D721Med (cell line): ENCODE data around the gene AGAP1.

Source experiments
- DNase-seq: peaks from one replicate; pipeline ENCODE4 v3.0.0; 2011; ENCODE audit warnings: low spot score; ENCODE audit not compliant: insufficient read length
- FAIRE-seq: peaks from 2 replicates; lab custom pipeline; 2011; peaks lifted over from hg19 to GRCh38; lab: Jason Lieb, UNC
- TF ChIP-seq, protein P1 (sequence below): IDR thresholded peaks from 2 replicates; pipeline ENCODE4 v1.5.1; 2012; ENCODE audit warnings: mild to moderate bottlenecking, control low read depth; ENCODE audit not compliant: insufficient read depth; ENCODE audit errors: missing control alignments

AGAP1 gene

DNA sequence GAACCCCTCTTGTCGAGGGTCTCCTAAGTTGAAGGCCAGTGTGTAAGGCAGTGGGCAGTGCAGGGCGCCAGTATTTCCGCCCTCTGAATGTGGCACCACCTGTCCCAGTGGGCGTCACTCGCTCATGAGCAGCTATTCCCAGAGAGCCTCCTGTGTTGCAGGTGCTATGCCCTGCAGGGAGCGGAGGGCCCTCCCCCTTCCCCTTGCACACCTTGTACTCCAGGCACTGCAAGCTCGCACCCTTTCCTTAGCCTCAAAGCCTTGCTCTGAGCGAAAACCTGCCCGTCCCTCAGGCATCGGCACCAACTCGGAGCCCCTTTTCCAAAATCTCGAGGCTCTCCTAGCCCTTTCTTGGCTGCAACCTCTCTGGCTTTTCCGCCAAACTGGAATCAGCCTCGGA is 282.7 kb downstream of the AGAP1 start:
- DNase-seq, result no peak
- TF ChIP-seq, protein P1, sequence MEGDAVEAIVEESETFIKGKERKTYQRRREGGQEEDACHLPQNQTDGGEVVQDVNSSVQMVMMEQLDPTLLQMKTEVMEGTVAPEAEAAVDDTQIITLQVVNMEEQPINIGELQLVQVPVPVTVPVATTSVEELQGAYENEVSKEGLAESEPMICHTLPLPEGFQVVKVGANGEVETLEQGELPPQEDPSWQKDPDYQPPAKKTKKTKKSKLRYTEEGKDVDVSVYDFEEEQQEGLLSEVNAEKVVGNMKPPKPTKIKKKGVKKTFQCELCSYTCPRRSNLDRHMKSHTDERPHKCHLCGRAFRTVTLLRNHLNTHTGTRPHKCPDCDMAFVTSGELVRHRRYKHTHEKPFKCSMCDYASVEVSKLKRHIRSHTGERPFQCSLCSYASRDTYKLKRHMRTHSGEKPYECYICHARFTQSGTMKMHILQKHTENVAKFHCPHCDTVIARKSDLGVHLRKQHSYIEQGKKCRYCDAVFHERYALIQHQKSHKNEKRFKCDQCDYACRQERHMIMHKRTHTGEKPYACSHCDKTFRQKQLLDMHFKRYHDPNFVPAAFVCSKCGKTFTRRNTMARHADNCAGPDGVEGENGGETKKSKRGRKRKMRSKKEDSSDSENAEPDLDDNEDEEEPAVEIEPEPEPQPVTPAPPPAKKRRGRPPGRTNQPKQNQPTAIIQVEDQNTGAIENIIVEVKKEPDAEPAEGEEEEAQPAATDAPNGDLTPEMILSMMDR, result no peak
- no peak for FAIRE-seq

GRCh38 chr2:235779444-235779896 is 285.6 kb downstream of the AGAP1 start:
- FAIRE-seq (no peak), DNase-seq (no peak)
- TF ChIP-seq, protein P1, result peak; percentile 84

DNA sequence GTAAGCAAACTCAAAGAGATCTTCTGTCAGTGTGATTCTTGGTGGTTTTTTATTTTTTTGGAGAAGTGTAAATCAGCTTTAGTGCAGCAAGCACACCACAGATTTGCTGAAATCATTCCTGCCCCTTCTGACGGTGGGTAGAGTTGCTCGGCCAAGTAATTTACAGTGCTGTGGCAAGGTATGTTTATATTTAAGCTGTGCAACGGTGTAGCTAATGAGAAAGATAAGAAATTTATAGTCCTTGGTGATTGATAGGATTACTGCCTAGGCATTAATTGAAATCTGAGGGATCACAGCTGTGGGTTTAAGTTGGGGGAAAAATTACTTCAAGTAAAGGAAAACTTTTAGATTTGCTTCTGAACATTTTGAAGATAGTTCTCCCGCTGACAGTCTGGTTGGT is 286.6 kb downstream of the AGAP1 start:
- FAIRE-seq (no peak), DNase-seq (no peak)
- TF ChIP-seq, protein P1, result no peak

DNA sequence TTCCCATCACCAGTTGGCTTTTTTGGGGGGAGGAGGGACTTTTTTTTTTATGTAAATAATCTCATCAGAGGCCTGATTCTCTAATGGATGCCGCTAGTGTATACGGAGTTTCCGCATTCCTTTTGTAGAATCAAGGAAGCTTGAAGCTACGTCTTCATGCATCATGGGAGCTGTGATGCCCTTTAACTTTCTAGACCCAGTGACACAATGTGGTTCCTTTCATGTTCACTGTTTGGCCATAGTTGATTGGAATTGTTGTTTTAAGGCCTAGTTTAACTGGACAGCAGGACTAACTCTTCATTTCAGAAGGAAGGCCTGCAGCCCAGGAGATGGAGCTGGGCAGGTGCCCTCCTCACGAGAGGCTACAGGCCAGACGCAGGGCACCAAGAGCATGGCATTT is 287.9 kb downstream of the AGAP1 start:
- TF ChIP-seq, protein P1, result no peak
- no peak for FAIRE-seq
- DNase-seq, result no peak

DNA sequence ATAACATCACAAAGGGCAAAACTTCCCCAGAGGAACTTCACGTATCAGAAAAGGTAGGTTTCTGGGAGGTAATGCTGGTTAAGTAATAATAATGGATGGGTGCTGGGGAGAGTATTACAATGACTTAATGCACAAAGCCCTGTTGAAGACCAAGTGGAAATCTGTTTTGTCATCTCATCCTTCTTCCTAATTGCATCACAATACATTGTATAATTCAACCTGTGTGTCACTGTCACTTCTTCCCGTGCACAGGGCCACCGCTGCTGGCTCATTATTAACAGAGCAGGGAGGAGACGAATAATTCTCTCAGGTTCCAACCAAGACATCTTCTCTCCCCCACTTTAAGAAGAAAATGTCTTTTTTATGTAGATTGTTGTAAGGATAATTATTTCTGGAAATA is 290.9 kb downstream of the AGAP1 start:
- TF ChIP-seq, protein P1, result no peak
- no peak for DNase-seq
- FAIRE-seq, result no peak

DNA sequence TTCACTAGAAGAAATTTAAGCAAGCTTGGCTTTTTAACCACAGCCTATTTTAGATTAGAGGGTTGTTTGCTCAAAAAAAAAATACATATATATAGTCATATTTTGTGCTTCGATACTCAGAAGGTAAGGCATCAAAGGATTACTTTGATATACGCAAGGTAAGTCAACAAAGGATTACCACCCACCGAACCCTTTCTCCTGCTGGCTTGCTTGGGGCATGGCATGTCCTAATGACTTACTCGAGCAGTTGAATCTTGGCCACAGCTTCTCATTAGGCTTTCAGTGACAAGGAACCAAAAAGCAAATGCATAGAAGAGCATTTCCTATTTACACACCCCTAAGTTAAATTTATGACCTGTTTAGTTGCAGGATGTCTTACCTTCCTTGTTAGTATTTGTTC is 295.7 kb downstream of the AGAP1 start:
- TF ChIP-seq, protein P1, result no peak
- FAIRE-seq (no peak), DNase-seq (no peak)

DNA sequence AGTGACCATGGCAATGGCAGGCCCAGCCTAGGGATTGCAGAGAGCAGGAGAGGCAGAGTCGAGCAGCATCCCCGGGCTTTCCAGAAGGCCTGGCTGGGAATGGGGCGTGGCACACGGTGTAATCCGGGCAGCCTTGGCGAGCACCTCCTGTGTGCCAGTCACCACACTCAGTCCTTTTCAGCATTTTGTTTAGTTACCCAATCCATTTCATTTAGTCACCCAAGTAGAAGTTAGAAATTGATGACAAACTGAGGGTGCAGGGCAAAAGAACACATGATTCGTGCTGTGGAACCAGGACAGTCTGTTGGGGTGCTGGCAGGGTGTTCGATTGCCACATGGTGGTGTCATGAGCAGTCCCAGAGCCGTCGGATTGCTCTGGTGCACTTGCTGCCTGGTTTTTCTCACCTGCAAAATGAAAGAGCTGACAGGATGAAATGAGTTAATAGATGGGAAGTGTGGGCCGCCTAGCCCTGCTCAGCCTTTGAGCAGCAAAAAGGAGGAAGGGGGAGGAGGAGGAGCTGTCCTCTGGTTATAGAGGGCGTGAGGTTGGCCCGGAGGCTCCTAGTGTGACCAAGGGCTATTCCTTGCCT is 299.4 kb downstream of the AGAP1 start:
- no peak for DNase-seq
- FAIRE-seq, result no peak
- TF ChIP-seq, protein P1, result peak; percentile 5
